Panc1 (cell line): ENCODE results near the gene TLCD3A.

Experiments used
- CTCF ChIP-seq: fragments of 450-650 bp; IDR thresholded peaks from 2 replicates; pipeline ENCODE4 v1.5.1; 2017; ENCODE audit warnings: mild to moderate bottlenecking
- REST ChIP-seq, 2 experiments: IDR thresholded peaks; 2 replicates each; pipeline ENCODE4 v1.6.1; 2011 to 2012; ENCODE audit warnings: low read depth in 2 of 2, control low read depth in 1 of 2, low read length in 1 of 2, mild to moderate bottlenecking in 1 of 2, moderate library complexity in 1 of 2; ENCODE audit not compliant: insufficient read depth in 1 of 2

GRCh38 chr17:791829-792228 lies 59.4 kb downstream of the TLCD3A start:
- TF ChIP-seq CTCF, result no peak
- TF ChIP-seq REST (IDR thresholded peaks at IDR 0.05; ENCODE audit: insufficient read depth in 1 of 2, low read depth in 2 of 2, low read length in 1 of 2), result no peak
